NOMO-1 treated with dmso at 0.1 percent for 144 hours (cell line): ENCODE data around the gene RAPGEF1.
"Not testable (repeated sequence)": the region's sequence is repeated elsewhere in the genome, so short reads cannot be mapped to it uniquely, and the experiment has no call there.

Source experiments
- DNase-seq: peaks from one replicate; lab custom pipeline; 2025; ENCODE audit not compliant: unreplicated experiment; lab: John Stamatoyannopoulos, UW

Gene RAPGEF1

GRCh38 chr9:131673531-131673930 is 66.3 kb downstream of the RAPGEF1 start:
- DNase-seq: no peak

- DNase-seq: no peak
These were observed 66.8 kb downstream of the RAPGEF1 start for GRCh38 chr9:131673068-131673467.

DNA sequence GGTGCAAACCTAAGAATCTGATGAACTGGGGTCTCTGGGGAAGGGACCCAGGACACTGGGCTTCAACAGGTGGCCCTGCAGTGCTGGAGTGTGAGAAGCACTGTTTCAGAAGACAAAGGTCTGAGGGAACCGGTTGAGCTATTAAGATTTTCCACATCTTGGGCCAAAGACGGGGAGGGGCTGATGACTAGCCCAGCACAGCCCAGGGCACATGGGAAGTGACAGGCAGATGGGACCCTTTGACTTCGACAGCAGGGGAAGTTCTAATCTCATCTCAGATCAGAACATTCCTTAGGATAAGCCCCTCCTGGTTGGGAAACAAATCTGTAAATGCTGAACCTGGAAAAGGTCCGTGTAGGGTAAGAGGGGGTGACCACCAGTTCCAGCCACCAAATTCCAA is 67.4 kb downstream of the RAPGEF1 start:
- DNase-seq: no peak

- no peak for DNase-seq
These were observed 68.7 kb downstream of the RAPGEF1 start for GRCh38 chr9:131671133-131671520.

DNA sequence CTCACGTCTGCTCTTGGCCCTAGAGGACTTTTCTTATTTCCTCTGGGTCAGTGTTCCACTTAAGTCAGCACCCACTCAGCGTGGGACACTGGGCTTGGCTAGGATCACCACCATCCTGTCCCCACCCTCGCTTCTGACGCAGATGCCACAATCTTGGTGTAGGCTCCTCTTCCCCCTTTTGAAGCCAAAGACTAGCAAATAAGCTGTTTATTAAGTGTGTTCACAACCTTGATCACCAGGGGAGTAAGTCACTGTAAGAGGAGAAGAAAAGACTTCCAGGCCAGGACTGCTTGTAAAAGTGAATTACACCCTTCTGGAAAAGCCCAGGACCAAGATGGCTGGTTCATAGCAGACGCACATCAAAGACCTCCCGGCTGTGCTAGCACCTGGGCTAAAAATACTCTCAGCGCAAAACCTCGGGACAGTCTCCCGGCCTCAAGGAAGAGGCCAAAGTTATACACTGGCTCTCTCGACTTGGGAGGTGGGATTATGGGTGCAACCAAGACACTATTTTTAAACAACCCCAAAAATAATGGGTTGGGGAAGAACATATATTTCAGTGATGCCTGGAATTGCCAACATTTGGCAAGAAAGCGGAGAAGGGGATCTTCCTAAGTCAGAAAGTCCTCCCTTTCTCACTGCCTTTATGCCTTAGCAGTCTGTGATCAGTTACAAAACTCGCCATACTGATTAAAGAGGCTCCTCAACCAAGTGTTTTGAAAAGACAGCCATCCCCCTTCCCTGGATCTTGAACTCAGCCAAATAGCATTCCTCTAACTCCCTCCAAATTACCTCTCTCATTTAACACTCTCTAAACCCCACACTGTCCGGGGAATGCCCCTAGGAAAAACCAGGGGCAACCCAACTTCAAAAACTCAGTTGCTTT is 69.4 kb downstream of the RAPGEF1 start:
- no peak for DNase-seq

DNA sequence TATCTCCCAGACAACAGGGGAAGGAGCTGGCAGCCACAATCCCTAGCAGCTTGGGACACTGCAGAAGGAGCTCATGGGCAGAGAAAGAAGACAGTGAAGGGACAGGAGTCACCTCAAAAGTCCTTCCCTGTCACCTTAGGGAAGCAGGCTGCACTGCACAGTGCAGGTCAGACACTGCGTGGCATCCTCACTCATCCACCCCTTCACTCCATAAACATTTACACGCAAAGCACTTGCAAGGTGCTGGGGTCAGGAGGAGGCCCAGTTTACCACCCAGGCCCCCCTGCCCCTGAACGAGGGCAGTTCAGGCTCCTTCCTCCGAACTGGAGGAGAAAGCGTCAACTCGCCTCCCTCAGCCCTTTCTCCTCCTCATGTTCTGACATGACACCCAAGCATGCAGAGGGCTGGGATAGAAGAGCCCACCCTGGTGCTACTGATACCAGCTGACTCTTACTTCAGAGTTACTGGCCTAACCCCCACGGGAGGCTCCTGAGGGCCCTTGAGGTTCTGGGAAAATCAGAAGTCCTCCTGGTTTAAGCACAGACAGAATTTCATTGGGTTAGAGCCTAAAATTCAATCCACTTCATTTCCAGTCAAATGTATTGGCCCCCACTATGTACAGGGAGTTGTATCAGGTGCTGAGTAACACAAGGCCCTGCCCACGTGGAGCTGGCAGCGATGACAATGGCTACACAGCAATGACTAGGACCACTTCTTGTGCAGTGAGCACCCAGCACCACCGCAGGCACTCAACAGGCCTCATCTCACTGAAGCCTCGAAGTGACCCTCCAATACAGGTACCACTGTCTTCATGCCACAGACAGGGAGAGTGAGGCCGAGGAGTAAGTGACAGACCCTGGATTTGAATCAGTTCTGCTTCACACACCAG is 70.4 kb downstream of the RAPGEF1 start:
- DNase-seq: no peak

- DNase-seq: no peak
These were observed 71.2 kb downstream of the RAPGEF1 start for GRCh38 chr9:131668439-131669268.

DNA sequence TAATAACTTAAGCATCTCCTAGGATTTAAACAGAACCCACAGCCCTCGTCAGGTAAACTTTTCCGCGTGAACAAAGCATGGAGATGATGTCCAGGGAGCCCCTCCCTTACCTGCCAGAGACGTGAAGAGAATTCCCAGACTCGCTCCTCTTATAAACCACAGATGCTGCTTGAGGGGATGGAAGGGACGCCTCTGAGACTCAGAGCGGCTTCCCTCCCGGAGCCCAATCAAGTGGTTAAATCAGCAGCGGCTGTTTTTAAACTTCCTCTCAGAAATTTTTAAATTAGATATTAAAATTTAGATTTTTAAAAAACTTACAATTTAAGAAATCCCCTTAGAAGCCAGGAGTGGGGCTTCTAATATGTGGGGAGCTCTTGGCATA is 71.8 kb downstream of the RAPGEF1 start:
- DNase-seq: no peak

DNA sequence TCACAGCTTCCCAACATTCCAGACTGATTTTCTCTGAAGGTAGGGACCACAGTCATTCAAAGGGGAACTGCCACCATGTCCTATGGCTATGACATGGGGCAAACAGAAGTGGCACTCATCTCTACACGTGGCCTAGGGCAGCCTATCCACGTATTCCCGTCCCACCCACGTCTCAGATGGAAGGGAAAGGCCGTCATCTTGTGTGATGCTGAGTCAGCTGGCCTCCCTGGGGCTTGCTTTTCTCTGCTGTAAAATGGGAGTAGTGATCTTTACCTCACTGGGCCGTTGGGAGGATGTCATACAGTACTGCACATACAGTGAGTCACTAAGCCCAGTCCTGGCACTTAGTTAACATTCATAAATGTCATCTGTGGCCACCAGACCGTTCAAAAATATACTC is 72.3 kb downstream of the RAPGEF1 start:
- no peak for DNase-seq

GRCh38 chr9:131666774-131667173 is 73.1 kb downstream of the RAPGEF1 start:
- no peak for DNase-seq

DNA sequence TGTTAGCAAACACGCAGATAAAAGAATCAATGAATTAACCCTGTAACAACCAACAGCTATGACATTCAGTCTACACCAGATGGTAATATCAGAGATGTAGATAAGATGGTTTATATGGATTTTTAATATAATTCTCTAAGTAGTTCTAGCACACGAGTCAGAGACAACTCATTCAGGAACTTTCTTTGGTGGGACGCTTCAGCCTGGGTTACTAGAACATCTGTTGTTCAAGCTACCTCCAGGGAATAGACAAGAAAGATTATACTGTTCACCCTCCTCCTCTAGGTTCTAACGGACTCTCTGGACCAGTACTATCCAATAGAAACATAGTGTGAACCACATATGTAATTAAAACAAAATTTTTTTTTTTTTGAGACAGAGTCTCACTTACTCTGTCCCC is 73.8 kb downstream of the RAPGEF1 start:
- no peak for DNase-seq

DNA sequence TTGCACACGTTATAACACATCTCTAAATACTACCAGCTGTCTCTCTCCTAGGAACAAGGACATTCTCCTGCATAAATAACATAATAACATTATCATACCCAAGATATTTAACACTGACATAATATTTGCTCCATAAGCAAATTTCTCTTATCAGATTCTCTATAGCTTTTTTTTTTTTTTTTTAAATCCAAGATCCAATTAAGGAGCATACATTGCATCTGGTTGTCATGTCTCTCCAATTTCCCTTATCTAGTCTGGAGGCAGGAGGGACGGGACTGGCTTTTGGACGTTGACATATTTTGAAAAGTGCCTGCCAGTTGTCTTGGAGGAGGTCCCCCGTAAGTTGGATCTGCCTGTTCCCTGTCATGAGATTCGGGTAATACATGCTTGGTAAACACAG is 76.6 kb downstream of the RAPGEF1 start:
- no peak for DNase-seq

DNA sequence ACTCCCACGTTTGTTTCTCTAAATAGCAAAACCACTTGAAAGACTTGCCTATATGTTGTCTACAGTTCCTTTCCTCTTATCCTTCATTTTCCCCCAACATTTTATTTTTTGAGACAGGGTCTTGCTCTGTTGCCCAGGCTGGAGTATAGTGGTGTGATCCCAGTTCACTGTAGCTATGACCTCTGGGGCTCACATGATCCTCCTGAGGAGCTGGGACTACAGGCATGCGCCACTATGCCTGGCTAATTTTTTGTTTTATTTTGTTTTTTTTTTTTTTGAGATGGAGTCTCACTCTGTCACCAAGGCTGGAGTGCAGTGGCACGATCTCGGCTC is 77.6 kb downstream of the RAPGEF1 start:
- DNase-seq: not testable (repeated sequence)

DNA sequence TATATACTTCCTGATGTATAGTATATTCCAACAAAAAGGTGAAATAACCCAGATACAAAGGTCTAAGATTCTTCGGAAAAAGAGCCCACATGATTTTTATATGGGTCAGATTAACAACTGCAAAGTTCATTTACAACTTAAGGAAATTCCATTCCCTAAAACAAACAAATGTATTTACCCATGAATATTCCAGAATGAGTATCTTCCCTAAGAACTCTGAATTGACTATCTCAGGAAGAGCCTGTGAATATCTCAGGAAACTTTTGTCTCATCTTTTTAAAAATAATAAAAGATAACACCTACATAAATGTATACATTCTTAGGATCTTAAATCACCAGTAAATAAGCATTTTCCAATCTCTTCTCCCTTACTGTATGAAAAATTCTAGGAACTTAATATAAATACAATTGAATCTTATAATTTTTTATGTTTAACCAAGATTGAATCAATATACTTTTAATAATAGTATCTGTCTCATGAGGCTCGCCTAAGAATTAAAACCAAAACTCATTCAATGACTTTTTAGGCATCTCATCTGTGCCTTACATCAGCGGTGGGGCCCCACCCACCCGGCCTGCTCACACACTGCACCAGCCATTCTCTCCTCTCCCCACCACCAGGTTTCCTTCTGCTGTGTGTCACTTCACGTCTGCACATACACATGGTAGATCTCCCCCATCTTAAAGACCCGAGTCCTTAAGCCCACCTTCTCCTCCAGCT is 78.1 kb downstream of the RAPGEF1 start:
- no peak for DNase-seq

- DNase-seq: no peak
These were observed 79.1 kb downstream of the RAPGEF1 start for GRCh38 chr9:131660466-131661405.

DNA sequence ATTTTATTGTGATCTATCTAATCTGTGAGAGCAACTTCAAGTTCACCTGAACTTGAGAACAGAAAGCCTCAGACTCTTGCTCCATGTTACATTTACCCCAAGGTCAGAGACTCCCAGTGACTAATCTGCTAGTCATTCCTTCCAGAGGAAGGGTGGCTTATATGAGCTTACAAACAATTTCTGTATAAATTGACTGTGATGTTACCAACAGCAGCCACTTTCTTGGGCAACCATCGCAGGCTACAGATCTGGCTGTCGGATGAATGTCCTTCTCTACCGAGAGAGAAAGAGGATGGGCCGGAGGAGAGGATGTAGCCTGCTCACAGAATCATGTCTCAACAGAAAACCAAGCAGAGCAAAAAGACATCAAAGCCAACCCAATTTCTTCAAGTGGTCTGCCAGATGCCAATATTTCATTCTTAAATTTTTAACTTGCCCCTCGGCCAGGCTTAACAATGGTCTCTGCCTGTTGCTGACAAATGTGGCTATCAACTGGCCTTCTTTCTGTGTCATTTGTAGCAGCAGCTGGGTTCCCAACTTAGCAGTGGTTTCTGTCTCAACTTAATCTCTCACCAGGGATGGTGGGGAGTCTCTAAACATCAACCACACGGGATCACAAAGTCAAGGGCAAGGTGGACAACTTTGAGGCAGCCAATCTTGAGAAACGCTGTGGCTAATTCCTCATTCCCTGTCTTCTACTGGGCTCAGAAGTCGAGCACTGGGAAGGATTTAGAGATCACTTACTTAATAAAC is 81.3 kb downstream of the RAPGEF1 start:
- DNase-seq: no peak

DNA sequence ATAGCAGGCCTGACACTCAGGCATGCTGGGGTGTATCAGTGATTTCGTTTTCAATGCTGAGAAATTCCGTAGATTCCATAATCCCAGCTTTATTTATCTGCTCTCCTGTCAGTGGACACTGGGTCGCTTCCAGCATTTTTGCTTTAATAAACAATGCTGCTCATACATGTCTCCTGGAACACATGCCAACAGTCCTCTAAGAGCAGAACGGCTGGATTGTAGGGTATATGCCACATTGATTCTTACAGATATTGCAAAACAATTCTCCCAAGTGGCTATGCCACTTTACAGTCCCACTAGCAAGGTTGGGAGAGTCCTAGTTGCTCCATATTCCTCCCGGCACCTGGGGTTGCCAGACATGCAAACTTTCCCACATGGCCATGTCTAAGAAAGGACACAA is 81.9 kb downstream of the RAPGEF1 start:
- no peak for DNase-seq

DNA sequence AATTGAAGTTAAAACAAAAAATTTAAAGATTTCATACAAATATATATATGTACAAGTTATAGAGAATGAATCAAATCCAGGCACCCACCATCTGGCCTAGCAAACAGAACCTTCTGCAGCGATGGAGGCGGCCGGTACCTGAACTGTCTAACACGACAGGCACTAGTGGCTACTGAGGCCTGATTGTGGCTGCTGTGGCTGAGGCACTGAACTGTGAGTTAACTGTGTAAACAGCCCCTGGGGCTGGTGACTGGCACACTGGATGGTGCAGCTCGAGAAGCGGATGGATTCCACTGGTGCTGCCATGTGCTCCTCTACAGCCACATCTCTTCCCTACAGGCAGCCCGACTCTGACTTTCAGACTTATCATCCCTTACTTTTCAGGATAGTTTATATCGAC is 82.4 kb downstream of the RAPGEF1 start:
- DNase-seq: no peak

DNA sequence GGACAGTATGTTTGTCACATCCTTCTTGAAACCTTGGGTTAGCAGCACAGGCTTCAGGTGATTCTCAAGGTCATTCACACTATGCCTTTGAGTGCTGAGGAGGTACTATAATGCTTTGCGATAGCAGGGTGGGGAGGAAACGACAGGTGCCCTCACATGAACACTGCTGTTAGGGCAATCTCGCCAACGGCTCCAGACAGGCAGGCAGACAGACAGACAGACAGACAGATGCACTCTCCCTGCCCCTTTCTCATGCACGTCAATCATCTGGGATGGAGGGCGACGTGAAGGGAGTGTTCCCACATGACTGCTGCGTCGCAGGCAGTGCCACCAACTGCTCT is 82.9 kb downstream of the RAPGEF1 start:
- DNase-seq: no peak
